ENCODE results near the gene A1BG. TPM values are rescaled to one million over a fixed set of nuclear protein-coding genes. Genes with fewer than 3 reads are reported as not detected.

The A1BG gene
- total RNA-seq, 2 donors from 2014 or later = 6.2 to 11.5 TPM

GRCh38 chr19:58346961-58347929, 6.0 kb downstream of the A1BG start:
- Histone ChIP-seq H3K4me1 (peaks cover 18% of the 10 kb centered on the region), H3K4me3 (peak overlapping the region; percentile 11 to 22), H3K27ac (peak overlapping the region in 2 of 4 donors; percentile 53 to 56), H3K9me3 (no peaks in the 10 kb centered on the region), H3K27me3 (peaks cover 0 to 5% of the 10 kb centered on the region in 2 donors), H3K36me3 (replicated peaks in 1 of 2; ENCODE audit: insufficient read depth in 1 of 2, low read depth in 2 of 2) (no peaks in the 10 kb centered on the region)
- 3 to 13% methylated on average over 20 to 76 of the region's 82 CpGs for WGBS, 2 donors
- intact Hi-C loops (cut with DNase I) = no loop called here
- peak; percentile 37 to 56 (median 42) for DNase-seq
- TF ChIP-seq POLR2A (IDR thresholded peaks at IDR 0.05) (peak in 2 of 3 donors; percentile 37 to 42), CTCF (IDR thresholded peaks at IDR 0.05) (no peak)
- peak; percentile 79 for ATAC-seq

GRCh38 chr19:58345558-58345957, 7.7 kb downstream of the A1BG start:
- Histone ChIP-seq H3K27ac (no peak overlapping the region), H3K36me3 (replicated peaks in 1 of 2; ENCODE audit: insufficient read depth in 1 of 2, low read depth in 2 of 2) (no peaks in the 10 kb centered on the region), H3K9me3 (no peaks in the 10 kb centered on the region), H3K4me1 (peaks cover 15% of the 10 kb centered on the region), H3K4me3 (no peak overlapping the region), H3K27me3 (peaks cover 0 to 5% of the 10 kb centered on the region in 2 donors)
- no peak for ATAC-seq
- DNase-seq = no peak
- intact Hi-C loops (cut with DNase I) = no loop called here
- TF ChIP-seq POLR2A (IDR thresholded peaks at IDR 0.05) (no peak), CTCF (IDR thresholded peaks at IDR 0.05) (no peak)
- 53 to 55% methylated on average over 5 of the region's 5 CpGs for WGBS, 2 donors

GRCh38 chr19:58338825-58339558, 14.3 kb downstream of the A1BG start:
- Histone ChIP-seq H3K27me3 (no peaks in the 10 kb centered on the region), H3K27ac (no peak overlapping the region), H3K4me3 (no peak overlapping the region), H3K36me3 (replicated peaks in 1 of 2; ENCODE audit: insufficient read depth in 1 of 2, low read depth in 2 of 2) (peaks cover 0 to 2% of the 10 kb centered on the region in 2 donors), H3K4me1 (no peaks in the 10 kb centered on the region), H3K9me3 (no peaks in the 10 kb centered on the region)
- 77 to 79% methylated on average over 4 to 29 of the region's 30 CpGs for WGBS, 2 donors
- ATAC-seq (no peak), DNase-seq (no peak)
- TF ChIP-seq CTCF (IDR thresholded peaks at IDR 0.05) = no peak
- TF ChIP-seq POLR2A (IDR thresholded peaks at IDR 0.05) = no peak
- intact Hi-C loops (cut with DNase I) = no loop called here

GRCh38 chr19:58338336-58338735, 15.0 kb downstream of the A1BG start:
- 92 to 96% methylated on average over 10 to 11 of the region's 11 CpGs for WGBS, 2 donors
- no peak for ATAC-seq
- no peak for DNase-seq
- no peak overlapping the region for H3K27ac ChIP-seq
- H3K36me3 ChIP-seq (replicated peaks in 1 of 2; ENCODE audit: insufficient read depth in 1 of 2, low read depth in 2 of 2) = peaks cover 0 to 2% of the 10 kb centered on the region in 2 donors
- no peaks in the 10 kb centered on the region for H3K9me3 ChIP-seq
- TF ChIP-seq CTCF (IDR thresholded peaks at IDR 0.05) = no peak
- no peak for TF ChIP-seq POLR2A (IDR thresholded peaks at IDR 0.05)
- no peaks in the 10 kb centered on the region for H3K27me3 ChIP-seq
- H3K4me1 ChIP-seq = no peaks in the 10 kb centered on the region
- intact Hi-C loops (cut with DNase I) = no loop called here
- H3K4me3 ChIP-seq = no peak overlapping the region
